Inflammatory macrophage treated with lipopolysaccharide for 1 hour (primary cell): ENCODE measurements around the gene INSM2.

ENCODE experiments used
- DNase-seq, 2 donors: peaks; one replicate each; pipeline ENCODE4 v3.0.0-alpha.2; 2020 to 2022

Gene INSM2

DNA sequence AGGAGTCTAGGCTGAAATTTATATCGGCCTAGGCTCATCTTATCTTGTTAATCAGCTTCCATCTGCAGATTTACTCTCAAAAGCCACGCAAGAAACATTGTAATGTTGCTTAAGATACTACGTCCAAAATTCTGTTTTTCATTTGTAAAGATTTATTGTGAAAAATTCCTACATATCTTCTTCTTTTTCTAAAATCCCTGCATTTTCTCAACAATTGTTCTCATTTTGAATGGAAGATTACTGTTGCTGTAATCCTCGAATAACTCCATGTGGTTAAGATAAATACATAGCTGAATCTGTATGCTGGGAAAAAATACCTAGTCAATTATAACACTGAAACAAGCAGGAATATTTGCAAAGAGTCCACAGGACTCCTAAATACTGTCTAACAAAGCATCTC is 15.6 kb downstream of the INSM2 start:
- DNase-seq: no peak

DNA sequence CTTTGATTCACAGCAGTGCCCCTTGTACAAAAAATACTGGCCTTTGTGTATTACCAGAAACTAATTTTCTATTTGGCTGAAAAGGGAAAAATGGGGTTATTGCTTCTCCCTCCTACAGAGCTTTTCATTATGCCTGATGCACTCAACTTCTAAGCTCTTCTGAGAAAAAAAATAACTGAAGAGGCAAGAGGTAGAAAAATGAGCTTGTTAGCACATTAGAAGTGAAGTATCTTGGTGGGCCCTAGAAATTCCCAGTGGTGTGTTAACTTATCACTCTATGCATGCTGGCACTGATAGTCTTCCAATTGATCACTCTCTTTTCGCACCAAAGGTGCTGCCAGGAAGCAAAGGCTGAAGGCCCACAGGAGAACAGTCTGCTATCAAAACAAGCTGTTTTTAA is 17.1 kb downstream of the INSM2 start:
- DNase-seq: no peak

- DNase-seq: no peak
Observed at GRCh38 chr14:35553808-35554207, 19.8 kb downstream of the INSM2 start.

- DNase-seq: no peak
Observed at GRCh38 chr14:35556548-35556947, 22.6 kb downstream of the INSM2 start.

DNA sequence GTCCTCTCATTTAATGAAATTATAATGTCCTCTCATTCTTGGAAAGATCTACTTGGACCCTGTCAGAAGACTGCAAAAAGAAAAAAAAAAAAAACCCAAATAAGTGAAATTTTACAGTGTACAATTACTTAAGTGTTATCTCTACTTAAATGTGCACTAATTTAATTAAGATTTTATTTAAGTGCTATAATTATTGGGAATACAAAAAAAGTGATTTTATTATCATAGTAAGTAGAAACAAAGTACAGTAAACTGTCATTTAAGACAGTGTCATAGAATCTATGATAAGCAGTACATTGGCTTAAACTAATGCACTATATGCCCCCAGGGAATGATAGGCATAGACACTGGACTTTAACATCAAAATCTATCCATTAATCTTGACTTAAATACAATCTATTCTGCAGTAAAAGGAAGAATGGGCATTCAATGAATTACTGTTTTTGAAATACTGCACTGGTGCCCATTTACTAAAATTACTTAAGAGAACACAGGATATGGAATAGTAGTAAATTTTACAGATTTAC is 23.3 kb downstream of the INSM2 start:
- DNase-seq: no peak

GRCh38 chr14:35558680-35559079 is 24.7 kb downstream of the INSM2 start:
- DNase-seq: no peak

DNA sequence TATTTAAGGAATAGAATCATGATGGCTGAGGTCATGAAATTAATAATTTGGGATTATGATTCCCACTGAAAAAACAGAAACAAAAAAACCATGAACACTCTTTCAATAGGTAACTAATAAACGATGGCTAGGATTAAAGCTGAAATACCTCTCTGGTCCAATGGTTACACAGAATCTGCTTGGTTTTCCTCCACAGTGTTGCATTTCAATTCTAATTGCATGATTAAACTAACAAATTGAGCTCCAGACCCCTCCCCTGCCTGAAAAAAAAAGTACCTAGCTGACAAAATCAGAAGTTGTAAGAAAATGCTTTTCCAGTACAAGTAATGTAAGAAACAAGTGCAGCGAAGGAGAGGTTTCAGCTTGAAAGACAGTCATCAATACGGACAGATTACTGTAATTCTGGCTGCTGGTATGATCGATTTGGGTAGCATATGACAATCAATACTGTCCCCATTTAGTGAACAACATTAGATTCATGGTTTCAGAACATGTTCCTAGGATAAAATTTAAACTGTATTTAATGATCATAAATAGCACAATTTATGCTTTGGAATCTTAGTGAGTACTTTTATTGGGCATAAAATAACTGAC is 32.0 kb downstream of the INSM2 start:
- no peak for DNase-seq

DNA sequence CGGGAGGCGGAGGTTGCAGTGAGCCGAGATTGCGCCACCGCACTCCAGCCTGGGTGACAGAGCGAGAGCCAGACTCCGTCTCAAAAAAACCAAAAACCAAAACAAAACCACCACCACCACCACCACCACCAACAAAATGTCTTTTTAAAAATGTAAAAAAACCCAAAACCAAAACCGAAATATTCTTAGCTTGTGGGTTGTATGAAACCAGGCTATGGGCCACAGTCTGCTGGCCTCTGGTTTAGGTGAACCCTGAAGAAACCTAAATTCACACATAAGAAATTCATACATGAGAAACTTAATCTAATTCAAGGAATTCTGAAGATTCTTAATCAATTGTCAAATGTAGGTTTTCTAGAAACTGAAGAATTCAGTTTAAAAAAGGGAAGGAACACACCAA is 37.6 kb downstream of the INSM2 start:
- no peak for DNase-seq

DNA sequence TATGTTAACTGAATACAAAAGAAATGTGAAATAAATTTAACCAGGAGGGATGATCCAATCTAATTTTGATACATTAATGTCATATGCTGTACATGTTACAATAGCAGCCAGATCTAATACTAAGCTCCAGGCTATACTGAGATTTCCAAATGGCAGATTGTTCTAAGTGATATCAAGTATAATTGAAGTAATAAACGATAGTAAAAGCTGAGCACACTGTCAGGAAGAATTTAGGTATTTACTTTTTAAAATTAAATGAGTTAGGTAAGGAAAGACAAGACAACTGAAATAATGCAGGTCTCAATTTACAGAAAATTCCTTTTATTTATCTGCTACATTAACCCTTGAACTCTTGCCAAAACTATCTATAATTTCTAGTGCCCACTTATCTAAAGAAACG is 39.9 kb downstream of the INSM2 start:
- no peak for DNase-seq

GRCh38 chr14:35576260-35576659 is 42.3 kb downstream of the INSM2 start:
- DNase-seq: no peak

DNA sequence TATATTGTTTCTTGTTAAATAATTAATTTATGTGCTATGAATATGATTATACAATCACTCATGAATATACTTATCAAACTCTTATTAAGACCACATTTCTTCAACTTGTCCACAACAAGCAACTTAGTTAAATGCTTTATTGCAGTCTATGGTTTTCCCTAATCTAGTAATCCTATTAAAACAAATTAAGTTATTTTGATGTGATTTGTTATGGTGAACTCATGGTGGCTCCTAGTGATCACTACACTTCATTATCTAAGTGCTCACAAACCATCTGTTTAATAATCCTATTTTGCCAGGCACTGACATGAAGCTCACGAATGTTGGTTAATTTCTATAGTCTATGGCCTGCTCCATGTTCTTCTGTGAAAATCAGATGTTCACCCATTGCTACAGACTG is 42.9 kb downstream of the INSM2 start:
- DNase-seq: no peak

- DNase-seq: no peak
Observed at GRCh38 chr14:35578135-35578534, 44.2 kb downstream of the INSM2 start.

DNA sequence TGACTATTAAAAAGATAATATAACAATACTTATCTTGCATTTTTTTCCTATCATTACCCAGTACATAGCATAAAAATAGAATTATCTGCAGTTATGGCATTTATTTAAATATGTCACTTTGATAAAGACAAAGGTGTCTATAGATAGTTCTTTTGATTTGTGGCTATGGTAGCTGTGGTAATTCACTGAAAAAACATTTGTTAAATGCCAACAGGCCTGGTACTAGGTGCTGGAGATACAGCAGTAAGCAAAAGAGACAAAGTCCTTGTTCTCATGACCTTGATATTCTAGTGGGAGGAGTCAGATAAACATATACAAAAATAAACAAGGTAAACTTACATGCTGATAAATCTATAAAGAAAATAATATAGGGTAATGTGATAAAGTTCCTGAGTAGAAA is 44.7 kb downstream of the INSM2 start:
- DNase-seq: no peak
